HL-60 (cell line): Measurements from ENCODE around the gene TLCD3A.

Experiments used
- CTCF ChIP-seq: IDR thresholded peaks from one replicate; pipeline ENCODE4 v1.5.1; 2011; ENCODE audit warnings: low read length, control low read depth, inconsistent platforms; ENCODE audit not compliant: insufficient read depth
- POLR2AphosphoS5 ChIP-seq: IDR thresholded peaks from 2 replicates; pipeline ENCODE4 v1.6.1; 2012; ENCODE audit warnings: low read depth
- SPI1 ChIP-seq: IDR thresholded peaks from 2 replicates; pipeline ENCODE4 v1.6.1; 2012; ENCODE audit warnings: low read depth, mild to moderate bottlenecking, borderline replicate concordance

DNA sequence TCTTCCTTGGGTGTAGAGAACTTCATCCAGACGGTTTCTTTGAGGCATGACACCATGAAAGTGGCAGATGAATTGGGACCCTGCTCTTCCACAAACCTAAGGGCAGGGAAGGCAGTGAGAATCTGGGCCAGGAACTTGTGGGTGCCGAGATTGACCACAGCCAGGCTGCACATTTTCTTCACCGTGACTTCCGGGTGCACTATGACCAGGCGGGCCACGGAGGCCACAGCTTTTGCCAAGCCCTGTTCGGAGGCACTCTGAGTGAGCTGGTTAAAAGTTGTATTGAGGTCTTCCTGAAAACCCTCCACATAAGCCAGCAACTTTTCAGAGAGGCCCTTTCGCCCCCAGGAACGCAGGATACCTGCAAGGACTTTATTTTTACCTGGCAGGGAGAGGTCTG, 13.8 kb downstream of the TLCD3A start:
- TF ChIP-seq CTCF (no peak), POLR2AphosphoS5 (no peak), SPI1 (no peak)
